HCT116 (cell line): ENCODE measurements around the gene NUDT2. TPM values are rescaled to one million over a fixed set of nuclear protein-coding genes. Genes with fewer than 3 reads are reported as not detected.
A peak's percentile ranks its signal among the peaks of the same experiment; 100 is the strongest.

Source experiments
- ATAC-seq: fragments of 200-7000 bp; cut with Tn5 transposase; 2 replicates; pipeline ENCODE4 v1.9.1; 2020; ENCODE audit warnings: mild to moderate bottlenecking, moderate library complexity
- BruUV-seq: library from RNA; stranded (reverse); fragments of 400-500 nt; replicated peaks from 2 replicates; lab custom pipeline; 2021; lab: Mats Ljungman, UMichigan
- CTCF ChIA-PET: fragments of 300-600 bp; sonication (Branson Sonifier 250); formaldehyde crosslinking; loops from one replicate; lab custom pipeline; 2021; ENCODE audit warnings: antibody characterized with exemption; lab: Charles Lee
- POLR2A ChIA-PET: fragments of 300-600, 350-600 bp; sonication (Branson Sonifier 250); formaldehyde crosslinking; loops from one replicate; lab custom pipeline; 2021; ENCODE audit warnings: antibody characterized with exemption; lab: Charles Lee
- RAD21 ChIA-PET, 2 experiments: fragments of 300-600 bp; sonication (Branson Sonifier 250); formaldehyde crosslinking; loops; one replicate each; lab custom pipeline; 2023; ENCODE audit warnings: low total read pairs in 2 of 2; ENCODE audit not compliant: uncharacterized antibody in 2 of 2, unreplicated experiment in 2 of 2, low non-redundant PET in 1 of 2; lab: Charles Lee
- DNase-seq: peaks from one replicate; pipeline ENCODE4 v3.0.0-alpha.2; 2010; ENCODE audit warnings: low read depth, low spot score
- H2AFZ ChIP-seq: fragments of 200-600 bp; shearing (Covaris generic), sonication (generic); 2 replicates; pipeline ENCODE4 v1.6.1; 2017; ENCODE audit warnings: low read depth, mixed run types, mixed read lengths, antibody characterized with exemption, low read length; ENCODE audit not compliant: poor library complexity, severe bottlenecking
- H3K27ac ChIP-seq: 2 replicates; pipeline ENCODE4 v1.5.1; 2012; ENCODE audit warnings: low read depth, low read length
- H3K27me3 ChIP-seq: fragments of 200-600 bp; sonication (generic); 2 replicates; pipeline ENCODE4 v1.6.1; 2016; ENCODE audit warnings: mixed run types, low read length, mixed read lengths; ENCODE audit not compliant: insufficient read depth
- H3K36me3 ChIP-seq, 2 experiments: fragments of 200-500 bp in 1 of 2; fragments of 200-600 bp in 1 of 2; sonication (Bioruptor generic) in 1 of 2; sonication (generic) in 1 of 2; 2 replicates each; pipeline versions ENCODE4 v1.5.1 to v1.6.1; 2014 to 2016; ENCODE audit warnings: low read length in 2 of 2, inconsistent platforms in 1 of 2, mixed read lengths in 1 of 2, mixed run types in 1 of 2; ENCODE audit not compliant: insufficient read depth in 2 of 2, control insufficient read depth in 1 of 2
- H3K4me1 ChIP-seq, 2 experiments: fragments of 200-600 bp in 1 of 2; sonication (generic) in 1 of 2; 2 replicates each; pipeline versions ENCODE4 v1.5.1 to v1.6.1; 2012 to 2017; ENCODE audit warnings: low read length in 2 of 2, inconsistent platforms in 1 of 2, mild to moderate bottlenecking in 1 of 2, mixed read lengths in 1 of 2, mixed run types in 1 of 2, moderate library complexity in 1 of 2; ENCODE audit not compliant: insufficient read depth in 2 of 2, control insufficient read depth in 1 of 2
- H3K4me2 ChIP-seq: fragments of 200-600 bp; sonication (generic); 2 replicates; pipeline ENCODE4 v1.6.1; 2017; ENCODE audit warnings: mixed run types, low read length, mixed read lengths
- H3K4me3 ChIP-seq, 2 experiments: fragments of 200-600 bp in 1 of 2; sonication (generic) in 1 of 2; replicated peaks in 1 of 2; 2 replicates each; pipeline ENCODE4 v1.5.1; 2011 to 2016; ENCODE audit warnings: low read length in 2 of 2, control low read depth in 1 of 2, low read depth in 1 of 2, mild to moderate bottlenecking in 1 of 2, mixed read lengths in 1 of 2, mixed run types in 1 of 2
- H3K79me2 ChIP-seq: fragments of 200-600 bp; sonication (generic); 2 replicates; pipeline ENCODE4 v1.6.1; 2017; ENCODE audit warnings: mild to moderate bottlenecking, mixed run types, low read length, moderate library complexity, mixed read lengths; ENCODE audit not compliant: insufficient read depth
- H3K9ac ChIP-seq: fragments of 200-600 bp; sonication (generic); 2 replicates; pipeline ENCODE4 v1.6.1; 2016; ENCODE audit warnings: low read length, mixed read lengths
- H3K9me2 ChIP-seq: fragments of 200-600 bp; sonication (generic), shearing (Covaris generic); 2 replicates; pipeline ENCODE4 v1.6.1; 2017; ENCODE audit warnings: mixed run types, mild to moderate bottlenecking, moderate library complexity; ENCODE audit not compliant: insufficient read depth
- H3K9me3 ChIP-seq, 2 experiments: fragments of 200-500 bp in 1 of 2; fragments of 200-600 bp in 1 of 2; sonication (Bioruptor generic) in 1 of 2; sonication (generic) in 1 of 2; 2 replicates each; pipeline ENCODE4 v1.6.1; 2014 to 2017; ENCODE audit warnings: low read length in 2 of 2, mixed read lengths in 2 of 2, inconsistent platforms in 1 of 2, low read depth in 1 of 2, mild to moderate bottlenecking in 1 of 2, mixed run types in 1 of 2, moderate library complexity in 1 of 2; ENCODE audit not compliant: control insufficient read depth in 1 of 2, insufficient read depth in 1 of 2
- H4K20me1 ChIP-seq: fragments of 200-600 bp; sonication (generic), shearing (Covaris generic); 2 replicates; pipeline ENCODE4 v1.6.1; 2017; ENCODE audit warnings: mixed run types, mild to moderate bottlenecking, moderate library complexity; ENCODE audit not compliant: insufficient read depth
- ATF3 ChIP-seq: IDR thresholded peaks from 2 replicates; pipeline ENCODE4 v1.6.1; 2012
- CBX3 ChIP-seq: IDR thresholded peaks from 2 replicates; pipeline ENCODE4 v1.6.1; 2012; ENCODE audit warnings: low read depth
- CTCF ChIP-seq, 3 experiments: fragments of 200-600 bp in 1 of 3; sonication (generic) in 1 of 3; IDR thresholded peaks in 2 of 3; conservative IDR thresholded peaks in 1 of 3; 2 replicates each; pipeline ENCODE4 v1.5.1; 2012 to 2017; ENCODE audit warnings: low read depth in 2 of 3, low read length in 2 of 3, antibody characterized with exemption in 1 of 3, borderline replicate concordance in 1 of 3, control low read depth in 1 of 3, mild to moderate bottlenecking in 1 of 3, mixed read lengths in 1 of 3, mixed run types in 1 of 3, moderate library complexity in 1 of 3; ENCODE audit not compliant: insufficient read depth in 1 of 3
- EGR1 ChIP-seq: IDR thresholded peaks from 2 replicates; pipeline ENCODE4 v1.6.1; 2012; ENCODE audit warnings: low read depth
- ELF1 ChIP-seq: IDR thresholded peaks from 2 replicates; pipeline ENCODE4 v1.6.1; 2012; ENCODE audit warnings: low read depth, borderline replicate concordance
- EZH2phosphoT487 ChIP-seq: fragments of 200-600 bp; IDR thresholded peaks from 2 replicates; pipeline ENCODE4 v1.6.1; 2018; ENCODE audit warnings: antibody characterized with exemption, borderline replicate concordance
- JUND ChIP-seq: IDR thresholded peaks from 2 replicates; pipeline ENCODE4 v1.6.1; 2012
- MAX ChIP-seq: IDR thresholded peaks from 2 replicates; pipeline ENCODE4 v1.6.1; 2012
- POLR2A ChIP-seq: IDR thresholded peaks from 2 replicates; pipeline ENCODE4 v1.7.0; 2011; ENCODE audit warnings: borderline replicate concordance; ENCODE audit not compliant: insufficient read depth, insufficient read length; ENCODE audit errors: extremely low read depth
- POLR2AphosphoS5 ChIP-seq: IDR thresholded peaks from 2 replicates; pipeline ENCODE4 v1.6.1; 2011; ENCODE audit warnings: mild to moderate bottlenecking, low read depth, low read length, moderate library complexity
- REST ChIP-seq: IDR thresholded peaks from 2 replicates; pipeline ENCODE4 v1.6.1; 2012; ENCODE audit warnings: low read depth
- SIN3A ChIP-seq: IDR thresholded peaks from 2 replicates; pipeline ENCODE4 v1.6.1; 2012; ENCODE audit warnings: low read depth
- SP1 ChIP-seq: IDR thresholded peaks from 2 replicates; pipeline ENCODE4 v1.6.1; 2012; ENCODE audit warnings: low read depth
- SRF ChIP-seq: IDR thresholded peaks from 2 replicates; pipeline ENCODE4 v1.6.1; 2012; ENCODE audit warnings: low read depth
- TCF7L2 ChIP-seq: IDR thresholded peaks from 2 replicates; pipeline ENCODE4 v1.7.0; 2011; ENCODE audit warnings: borderline replicate concordance, inconsistent platforms; ENCODE audit not compliant: insufficient read depth, insufficient read length; ENCODE audit errors: extremely low read depth
- intact Hi-C: fragments of 100-400 bp; cut with micrococcal nuclease; formaldehyde crosslinking; loops from 2 replicates; pipeline ENCODE4 v1.10.0; 2022
- total RNA-seq: library from RNA; stranded (reverse); gene quantifications from one replicate; pipeline ENCODE4 v1.2.1, GENCODE V29; 2021; ENCODE audit not compliant: unreplicated experiment

The NUDT2 gene
- total RNA-seq, 1 experiment from 2014 or later: 39.3 TPM

GRCh38 chr9:34328500-34328986 lies 826 bp upstream of the NUDT2 start:
- CTCF ChIA-PET: no interaction called here
- BruUV-seq: TSS peak; percentile 79
- H3K9ac ChIP-seq: peak overlapping the region; percentile 97
- TF ChIP-seq ELF1 (peak; percentile 51), CBX3 (no peak)
- no peaks in the 10 kb centered on the region for H4K20me1 ChIP-seq
- no peaks in the 10 kb centered on the region for H3K27me3 ChIP-seq
- ATAC-seq (peak; percentile 13), DNase-seq (no peak)
- peaks cover 81% of the 10 kb centered on the region for H3K79me2 ChIP-seq
- no peaks in the 10 kb centered on the region for H3K9me3 ChIP-seq
- no peak overlapping the region for H2AFZ ChIP-seq
- H3K27ac ChIP-seq: peak overlapping the region; percentile 81
- intact Hi-C loops: no loop called here
- H3K4me1 ChIP-seq: peaks cover 8 to 23% of the 10 kb centered on the region in 2 experiments; a peak in 3 of 4 replicates
- H3K4me3 ChIP-seq: peak overlapping the region; percentile 89 to 94
- no peaks in the 10 kb centered on the region for H3K36me3 ChIP-seq
- POLR2A ChIA-PET: no interaction called here
- no peaks in the 10 kb centered on the region for H3K9me2 ChIP-seq
- RAD21 ChIA-PET: no interaction called here
- peak overlapping the region; percentile 86 for H3K4me2 ChIP-seq

GRCh38 chr9:34331196-34331595 lies 1.8 kb downstream of the NUDT2 start:
- Histone ChIP-seq H3K9me3 (no peaks in the 10 kb centered on the region), H4K20me1 (no peaks in the 10 kb centered on the region), H3K79me2 (peaks cover 82% of the 10 kb centered on the region), H3K9ac (no peak overlapping the region), H3K4me1 (peaks cover 8 to 23% of the 10 kb centered on the region in 2 experiments; a peak in 3 of 4 replicates), H3K27ac (no peak overlapping the region), H3K27me3 (no peaks in the 10 kb centered on the region), H3K9me2 (no peaks in the 10 kb centered on the region), H3K4me2 (peak overlapping the region; percentile 83; the same call in 1 of the 2 replicates), H2AFZ (no peak overlapping the region), H3K36me3 (no peaks in the 10 kb centered on the region), H3K4me3 (no peak overlapping the region)
- ChIA-PET RAD21 (no interaction called here), CTCF (interaction anchor here (4.7 kb wide), 1 partner anchor 47 kb away, joined by 54 read pairs; the partner anchor contains the start of gene MYORG), POLR2A (interaction anchor here (0.6 to 1.4 kb wide), 3 partner anchors 46 to 273 kb away, joined by 3 to 4 read pairs (median 3); partner anchors contain the start of gene MYORG)
- ATAC-seq (no peak), DNase-seq (no peak)
- BruUV-seq: no TSS peak
- intact Hi-C loops: loop anchor here (5.0 kb wide), 1 partner anchor 216 kb away; no protein-coding TSS in a partner anchor
- TF ChIP-seq SRF (no peak), ELF1 (no peak), EZH2phosphoT487 (no peak), SP1 (no peak), CTCF (IDR thresholded peaks at IDR 0.05 in 2 of 3, conservative IDR thresholded peaks at IDR 0.05 in 1 of 3; ENCODE audit: borderline replicate concordance in 1 of 3, insufficient read depth in 1 of 3, low read depth in 2 of 3, low read length in 2 of 3) (no peak), CBX3 (no peak), MAX (no peak), ATF3 (no peak), REST (no peak), TCF7L2 (no peak), POLR2AphosphoS5 (no peak), JUND (no peak), POLR2A (no peak), EGR1 (no peak), SIN3A (no peak)
